B cell (primary cell): Measurements from ENCODE around the gene KCNJ4. TPM values are rescaled to one million over a fixed set of nuclear protein-coding genes. Genes with fewer than 3 reads are reported as not detected.

Experiments
- ATAC-seq: fragments of 200-7000 bp; cut with Tn5 transposase; one replicate; pipeline ENCODE4 v1.10.0; 2021; ENCODE audit warnings: low read depth, mild to moderate bottlenecking, moderate number of reproducible peaks, moderate library complexity
- CTCF ChIA-PET: fragments of 350-600 bp; sonication (Branson Sonifier 250); formaldehyde crosslinking; loops from one replicate; lab custom pipeline; 2021; ENCODE audit warnings: antibody characterized with exemption, inconsistent platforms; lab: Charles Lee
- POLR2A ChIA-PET: fragments of 350-600 bp; sonication (Branson Sonifier 250); formaldehyde crosslinking; loops from one replicate; lab custom pipeline; 2021; ENCODE audit warnings: antibody characterized with exemption; lab: Charles Lee
- DNase-seq: peaks from one replicate; pipeline ENCODE4 v3.0.0; 2013
- H2AFZ ChIP-seq: 2 replicates; pipeline ENCODE4 v1.6.1; 2012; ENCODE audit warnings: mild to moderate bottlenecking, low read depth, low read length; ENCODE audit not compliant: insufficient read depth, poor library complexity, severe bottlenecking
- H3K27ac ChIP-seq, 2 donors: 1 replicate in 1 of 2; 2 replicates in 1 of 2; pipeline ENCODE4 v1.5.1; 2012 to 2013; ENCODE audit warnings: low read length in 2 of 2, mild to moderate bottlenecking in 2 of 2, moderate library complexity in 1 of 2
- H3K27me3 ChIP-seq, 4 experiments: fragments of 200-600 bp in 1 of 4; sonication (generic) in 1 of 4; replicated peaks in 1 of 4; 1 replicate in 2 of 4; 2 replicates in 2 of 4; pipeline versions ENCODE4 v1.6.1 to v1.7.0; 2013 to 2016; ENCODE audit warnings: low read length in 3 of 4, mild to moderate bottlenecking in 2 of 4, mixed read lengths in 1 of 4, moderate library complexity in 1 of 4; ENCODE audit not compliant: insufficient read depth in 4 of 4, control insufficient read depth in 3 of 4; ENCODE audit errors: control extremely low read depth in 1 of 4
- H3K36me3 ChIP-seq, 2 experiments: replicated peaks in 1 of 2; 1 replicate in 1 of 2; 2 replicates in 1 of 2; pipeline versions ENCODE4 v1.6.1 to v1.7.1; 2013; ENCODE audit warnings: low read length in 1 of 2; ENCODE audit not compliant: insufficient read depth in 2 of 2, control insufficient read depth in 1 of 2; ENCODE audit errors: control extremely low read depth in 1 of 2, extremely low read depth in 1 of 2
- H3K4me1 ChIP-seq, 2 donors: fragments of 200-600 bp in 1 of 2; sonication (generic) in 1 of 2; 1 replicate in 1 of 2; 2 replicates in 1 of 2; pipeline versions ENCODE4 v1.5.1 to v1.6.1; 2013 to 2017; ENCODE audit warnings: low read length in 2 of 2; ENCODE audit not compliant: control insufficient read depth in 2 of 2, insufficient read depth in 2 of 2
- H3K4me2 ChIP-seq: replicated peaks from 2 replicates; pipeline ENCODE3; 2012; ENCODE audit warnings: mild to moderate bottlenecking, low read depth, low read length; ENCODE audit not compliant: poor library complexity, severe bottlenecking
- H3K4me3 ChIP-seq, 5 experiments: fragments of 200-600 bp in 1 of 5; sonication (generic) in 1 of 5; 1 replicate in 3 of 5; 2 replicates in 2 of 5; pipeline versions ENCODE4 v1.5.1 to v1.7.0; 2011 to 2016; ENCODE audit warnings: low read length in 4 of 5, mild to moderate bottlenecking in 4 of 5, low read depth in 2 of 5, control low read depth in 1 of 5, moderate library complexity in 1 of 5; ENCODE audit not compliant: insufficient read depth in 1 of 5; ENCODE audit errors: control extremely low read depth in 1 of 5, extremely low read depth in 1 of 5
- H3K79me2 ChIP-seq: fragments of 200-600 bp; sonication (generic); one replicate; pipeline ENCODE4 v1.6.0; 2016; ENCODE audit warnings: low read length; ENCODE audit not compliant: control insufficient read depth, insufficient read depth
- H3K9ac ChIP-seq: fragments of 200-600 bp; sonication (generic); 2 replicates; pipeline ENCODE4 v1.6.1; 2017; ENCODE audit warnings: mild to moderate bottlenecking, low read length, moderate library complexity
- H3K9me3 ChIP-seq, 3 donors: one replicate each; pipeline versions ENCODE4 v1.6.1 to v1.7.1; 2013; ENCODE audit warnings: low read length in 2 of 3; ENCODE audit not compliant: control insufficient read depth in 2 of 3, insufficient read depth in 1 of 3; ENCODE audit errors: control extremely low read depth in 1 of 3
- H4K20me1 ChIP-seq: 2 replicates; pipeline ENCODE4 v1.6.0; 2012; ENCODE audit warnings: mild to moderate bottlenecking, low read length; ENCODE audit not compliant: insufficient read depth, control insufficient read depth, poor library complexity, severe bottlenecking
- H3K27ac Mint-ChIP-seq: one replicate; pipeline ENCODE4 v1.8.0; 2021; ENCODE audit warnings: mixed read lengths
- H3K27me3 Mint-ChIP-seq: one replicate; pipeline ENCODE4 v1.8.0; 2021; ENCODE audit warnings: mixed read lengths
- H3K4me1 Mint-ChIP-seq: one replicate; pipeline ENCODE4 v1.8.0; 2021; ENCODE audit warnings: mixed read lengths
- H3K4me3 Mint-ChIP-seq: one replicate; pipeline ENCODE4 v1.8.0; 2021; ENCODE audit warnings: mixed read lengths
- H3K9me3 Mint-ChIP-seq: one replicate; pipeline ENCODE4 v1.8.0; 2022; ENCODE audit warnings: mixed read lengths; ENCODE audit not compliant: insufficient read depth
- CTCF ChIP-seq: fragments of 200-600 bp; IDR thresholded peaks from one replicate; pipeline ENCODE4 v1.8.0; 2022; ENCODE audit warnings: antibody characterized with exemption, mild to moderate bottlenecking
- EZH2 ChIP-seq: IDR thresholded peaks from 2 replicates; pipeline ENCODE4 v1.6.1; 2012; ENCODE audit warnings: borderline replicate concordance, low read depth, mild to moderate bottlenecking, moderate library complexity, low read length; ENCODE audit not compliant: insufficient read depth, poor library complexity, severe bottlenecking
- WGBS: methylation state at CpG from one replicate; pipeline ENCODE4 v1.1.5; 2013; ENCODE audit warnings: missing lambda C conversion rate; ENCODE audit not compliant: insufficient coverage; 5-methylcytosine and 5-hydroxymethylcytosine counted together
- intact Hi-C: fragments of 100-400 bp; cut with micrococcal nuclease; formaldehyde crosslinking; loops from one replicate; pipeline ENCODE4 v1.10.0; 2022
- polyA plus RNA-seq: library from polyadenylated mRNA; depleted of rRNA; stranded (reverse); fragments of >200 nt; gene quantifications from 2 replicates; pipeline ENCODE4 v1.2.3, GENCODE V29; 2012
- total RNA-seq, 2 donors: library from RNA; stranded (reverse); fragments of 120-200 nt in 1 of 2; gene quantifications; 1 replicate in 1 of 2; 2 replicates in 1 of 2; pipeline versions ENCODE4 v1.2.3 to v1.2.4, GENCODE V29; 2013 to 2022

Gene KCNJ4
- total and polyA plus RNA-seq, 2 donors (not counting 1 experiment from before 2014, with no cell fraction given): not detected

- intact Hi-C loops: no loop called here
- no peaks in the 10 kb centered on the region for H4K20me1 ChIP-seq
- H3K4me3 ChIP-seq: no peak overlapping the region
- no peak overlapping the region for H2AFZ ChIP-seq
- no peaks in the 10 kb centered on the region for H3K36me3 ChIP-seq
- H3K9me3 ChIP-seq: no peaks in the 10 kb centered on the region
- no peaks in the 10 kb centered on the region for H3K79me2 ChIP-seq
- H3K9ac ChIP-seq: no peak overlapping the region
- H3K4me1 Mint-ChIP-seq: no peaks in the 10 kb centered on the region
- no peak overlapping the region for H3K27ac ChIP-seq
- no peak overlapping the region for H3K27ac Mint-ChIP-seq
- ChIA-PET CTCF (interaction anchor here (1.0 kb wide), 1 partner anchor 329 kb away, joined by 3 read pairs; no protein-coding TSS in a partner anchor), POLR2A (no interaction called here)
- no peaks in the 10 kb centered on the region for H3K4me1 ChIP-seq
- TF ChIP-seq CTCF (no peak), EZH2 (no peak)
- H3K4me2 ChIP-seq: no peak overlapping the region
- no peaks in the 10 kb centered on the region for H3K9me3 Mint-ChIP-seq
- 95% methylated on average over 15 of the region's 17 CpGs for WGBS
- DNase-seq: no peak
- no peaks in the 10 kb centered on the region for H3K27me3 Mint-ChIP-seq
- H3K4me3 Mint-ChIP-seq: no peak overlapping the region
- no peak for ATAC-seq
- H3K27me3 ChIP-seq: no peaks in the 10 kb centered on the region
Observed at GRCh38 chr22:38426628-38427027, 28.4 kb downstream of the KCNJ4 start.

GRCh38 chr22:38424525-38425080 is 30.4 kb downstream of the KCNJ4 start:
- H3K4me3 Mint-ChIP-seq: no peak overlapping the region
- no peak for ATAC-seq
- H3K79me2 ChIP-seq: no peaks in the 10 kb centered on the region
- H3K4me1 Mint-ChIP-seq: no peaks in the 10 kb centered on the region
- no peaks in the 10 kb centered on the region for H3K9me3 ChIP-seq
- 94% methylated on average over 6 of the region's 12 CpGs for WGBS
- no peak overlapping the region for H2AFZ ChIP-seq
- TF ChIP-seq CTCF (no peak), EZH2 (no peak)
- intact Hi-C loops: no loop called here
- H3K27ac Mint-ChIP-seq: no peak overlapping the region
- no peaks in the 10 kb centered on the region for H3K9me3 Mint-ChIP-seq
- CTCF ChIA-PET: interaction anchor here (0.5 kb wide), 1 partner anchor 519 kb away, joined by 3 read pairs; no protein-coding TSS in a partner anchor
- H3K27ac ChIP-seq: no peak overlapping the region
- no peak for DNase-seq
- H3K27me3 ChIP-seq: no peaks in the 10 kb centered on the region
- no peak overlapping the region for H3K4me3 ChIP-seq
- no peak overlapping the region for H3K9ac ChIP-seq
- H3K36me3 ChIP-seq: no peaks in the 10 kb centered on the region
- H3K27me3 Mint-ChIP-seq: no peaks in the 10 kb centered on the region
- no peaks in the 10 kb centered on the region for H4K20me1 ChIP-seq
- POLR2A ChIA-PET: no interaction called here
- H3K4me1 ChIP-seq: no peaks in the 10 kb centered on the region
- H3K4me2 ChIP-seq: no peak overlapping the region
